Cardiac muscle cell (in vitro differentiated cells and primary cell): Measurements from ENCODE around the gene SLC4A11. TPM values are rescaled to one million over a fixed set of nuclear protein-coding genes. Genes with fewer than 3 reads are reported as not detected.

Source experiments
- DNase-seq, 2 donors: peaks; one replicate each; pipeline versions ENCODE4 v3.0.0 to v3.0.0-alpha.2; 2010 to 2017; ENCODE audit warnings: low read depth in 1 of 2, low spot score in 1 of 2
- H3K27ac ChIP-seq: fragments of 200-600 bp; sonication (generic); 2 replicates; pipeline ENCODE4 v1.5.1; 2016
- H3K27me3 ChIP-seq: fragments of 200-600 bp; sonication (generic); 2 replicates; pipeline ENCODE4 v1.6.0; 2016; ENCODE audit warnings: control low read depth
- H3K36me3 ChIP-seq: fragments of 200-600 bp; sonication (generic); 2 replicates; pipeline ENCODE4 v1.5.1; 2016; ENCODE audit warnings: control low read depth
- H3K4me1 ChIP-seq: fragments of 200-600 bp; sonication (generic); 2 replicates; pipeline ENCODE4 v1.8.1; 2017; ENCODE audit warnings: low read depth, mild to moderate bottlenecking, mixed run types
- H3K4me3 ChIP-seq: fragments of 200-600 bp; sonication (generic); 2 replicates; pipeline ENCODE4 v1.5.1; 2016; ENCODE audit warnings: mild to moderate bottlenecking
- H3K9me3 ChIP-seq: fragments of 200-600 bp; sonication (generic); 2 replicates; pipeline ENCODE4 v1.5.1; 2017; ENCODE audit warnings: low read depth, mild to moderate bottlenecking, control low read depth
- CTCF ChIP-seq: IDR thresholded peaks from 2 replicates; pipeline ENCODE4 v1.5.1; 2012; ENCODE audit warnings: low read depth, mild to moderate bottlenecking, low read length
- polyA plus RNA-seq: library from polyadenylated mRNA; unstranded; fragments of >200 nt; fragmentation: Nextera tagmentation; extraction: Ambion mirVana; gene quantifications from 2 replicates; pipeline ENCODE4 v1.2.1, GENCODE V29; 2016
- total RNA-seq: library from RNA; depleted of rRNA; stranded (reverse); fragments of >200 nt; gene quantifications from 2 replicates; pipeline ENCODE4 v1.2.3, GENCODE V29; 2016

The SLC4A11 gene
- total and polyA plus RNA-seq, 2 experiments from 2014 or later = 0.12 TPM; not detected in 1

DNA sequence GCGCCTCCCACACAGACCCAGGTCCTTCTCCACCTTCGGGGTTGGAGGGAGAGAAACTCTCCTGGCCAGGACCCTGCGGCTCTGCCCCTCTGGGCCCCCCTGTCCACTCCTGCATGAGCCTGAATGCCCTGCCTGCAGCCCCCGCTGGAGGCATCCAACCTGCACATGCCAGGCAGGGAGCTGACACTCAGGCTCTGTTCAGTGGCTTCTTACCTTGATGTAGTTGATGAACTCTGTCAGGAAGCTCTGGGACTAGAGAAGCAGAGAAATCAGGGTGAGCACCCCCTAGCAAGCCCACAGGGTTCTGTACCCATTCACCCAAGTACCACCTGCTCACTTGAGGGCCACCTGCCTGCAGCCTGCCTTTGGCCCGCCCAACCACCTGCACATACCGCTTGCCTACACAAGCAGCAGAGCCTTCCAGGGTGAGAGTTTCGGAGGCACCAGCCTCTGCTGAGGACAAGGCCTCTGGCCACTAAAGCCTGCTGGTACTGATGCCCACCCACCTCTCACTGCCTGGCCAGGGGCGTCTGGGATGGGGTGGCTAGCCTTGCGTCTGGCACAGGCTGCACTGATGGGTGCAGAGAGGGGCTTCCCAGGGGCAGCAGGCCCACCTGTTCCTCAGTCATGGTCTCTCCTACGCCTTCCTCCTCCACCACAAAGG is 44.2 kb downstream of the SLC4A11 start:
- no peaks in the 10 kb centered on the region for H3K9me3 ChIP-seq
- H3K27ac ChIP-seq = no peak overlapping the region
- H3K4me1 ChIP-seq = no peaks in the 10 kb centered on the region
- TF ChIP-seq CTCF = no peak
- no peak overlapping the region for H3K4me3 ChIP-seq
- DNase-seq = no peak
- H3K27me3 ChIP-seq = no peaks in the 10 kb centered on the region
- H3K36me3 ChIP-seq = peaks cover 29% of the 10 kb centered on the region

DNA sequence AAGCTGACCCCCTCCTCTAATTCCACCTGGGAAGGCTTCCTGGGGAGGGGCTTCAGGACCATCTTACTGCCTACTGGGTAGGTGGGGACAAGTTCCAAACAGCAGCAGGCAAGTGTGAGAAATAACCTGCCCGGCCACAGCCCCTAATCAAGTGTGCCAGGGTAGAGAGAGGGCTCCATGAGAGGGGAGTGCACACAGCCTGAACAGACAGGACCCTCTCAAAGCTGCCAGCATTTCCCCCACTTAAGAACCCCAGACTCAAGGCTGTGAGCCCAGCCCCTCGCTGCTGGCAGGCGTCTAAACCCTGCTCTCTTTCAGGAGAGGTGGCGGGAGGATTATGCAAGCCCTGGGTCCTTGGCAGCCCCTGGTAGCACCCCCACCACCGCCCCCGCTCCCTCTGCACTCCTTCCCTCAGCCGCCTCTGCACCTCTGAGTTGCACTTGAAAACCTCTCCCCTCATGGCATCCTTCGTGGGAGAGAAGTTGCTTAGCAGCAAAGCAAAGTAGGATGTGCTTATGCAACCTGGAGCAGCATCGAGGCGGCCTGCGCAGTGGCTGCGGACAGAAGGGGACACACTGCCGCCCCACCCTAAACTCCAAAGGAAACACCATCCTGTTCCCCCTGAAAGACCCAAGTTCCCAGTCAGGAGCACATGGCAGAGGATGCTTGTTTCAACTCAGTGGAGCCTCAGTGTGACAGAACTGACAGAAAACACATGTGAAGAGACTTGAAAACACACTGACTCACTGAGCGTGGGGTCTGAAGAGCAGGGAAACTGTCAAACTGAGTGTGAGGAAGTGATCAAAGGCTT is 45.0 kb downstream of the SLC4A11 start:
- no peaks in the 10 kb centered on the region for H3K27me3 ChIP-seq
- TF ChIP-seq CTCF = no peak
- no peak overlapping the region for H3K4me3 ChIP-seq
- no peak overlapping the region for H3K27ac ChIP-seq
- no peak for DNase-seq
- no peaks in the 10 kb centered on the region for H3K4me1 ChIP-seq
- no peaks in the 10 kb centered on the region for H3K9me3 ChIP-seq
- peaks cover 24% of the 10 kb centered on the region for H3K36me3 ChIP-seq

- peaks cover 22% of the 10 kb centered on the region for H3K36me3 ChIP-seq
- no peak for DNase-seq
- no peaks in the 10 kb centered on the region for H3K27me3 ChIP-seq
Measured at GRCh38 chr20:3192226-3193015, 46.6 kb downstream of the SLC4A11 start.

GRCh38 chr20:3190681-3191111 is 48.3 kb downstream of the SLC4A11 start:
- Histone ChIP-seq H3K4me3 (no peak overlapping the region), H3K4me1 (no peaks in the 10 kb centered on the region), H3K36me3 (peaks cover 22% of the 10 kb centered on the region), H3K27me3 (no peaks in the 10 kb centered on the region), H3K27ac (no peak overlapping the region), H3K9me3 (no peaks in the 10 kb centered on the region)
- no peak for TF ChIP-seq CTCF
- no peak for DNase-seq

More at GRCh38 chr20:3192226-3193015, 46.6 kb downstream of the SLC4A11 start:
- TF ChIP-seq CTCF = no peak
- Histone ChIP-seq H3K27ac (no peak overlapping the region), H3K4me1 (no peaks in the 10 kb centered on the region), H3K9me3 (no peaks in the 10 kb centered on the region), H3K4me3 (no peak overlapping the region)

GRCh38 chr20:3189561-3190131 is 49.3 kb downstream of the SLC4A11 start:
- DNase-seq = no peak
- Histone ChIP-seq H3K27me3 (no peaks in the 10 kb centered on the region), H3K9me3 (no peaks in the 10 kb centered on the region), H3K27ac (no peak overlapping the region), H3K4me3 (no peak overlapping the region), H3K4me1 (no peaks in the 10 kb centered on the region), H3K36me3 (peaks cover 11% of the 10 kb centered on the region)
- TF ChIP-seq CTCF = no peak
